H1 (cell line): Measurements from ENCODE around the gene EIF4A3. TPM values are rescaled to one million over a fixed set of nuclear protein-coding genes. Genes with fewer than 3 reads are reported as not detected.

Source experiments
- FOSL1 ChIP-seq: IDR thresholded peaks from 2 replicates; pipeline ENCODE4 v1.6.1; 2011; ENCODE audit warnings: mild to moderate bottlenecking, low read depth, low read length, moderate library complexity; ENCODE audit not compliant: insufficient read depth
- polyA plus RNA-seq, 7 experiments: library from polyadenylated mRNA; depleted of rRNA in 3 of 7; stranded (reverse) in 5 of 7; unstranded in 2 of 7; fragments of >200 nt in 5 of 7; fragments of 200-250 nt in 2 of 7; gene quantifications; 1 replicate in 5 of 7; 2 replicates in 1 of 7; 4 replicates in 1 of 7; pipeline versions ENCODE4 v1.2.1 to v1.2.3, GENCODE V29; 2011 to 2013; ENCODE audit warnings: missing spikeins in 2 of 7, mixed read lengths in 2 of 7
- total RNA-seq: library from RNA; stranded (reverse); fragmentation: NEBNext Ultra II Directional; extraction: Animal tissue kit (Norgen Biotek cat#: 25700); gene quantifications from 2 replicates; pipeline ENCODE4 v1.2.1, GENCODE V29; 2021

Gene EIF4A3
- total and polyA plus RNA-seq, 2 of the 8 experiments (the other 6 are each of a cell fraction or from before 2014, with no cell fraction given) = 142 to 146 TPM

GRCh38 chr17:80107231-80108021 is 39.5 kb downstream of the EIF4A3 start (continued):
- TF ChIP-seq FOSL1 = no peak
- TF ChIP-seq, all 59 proteins: peak for 0
